GM19043 (cell line): ENCODE results near the gene RNF115.

ENCODE experiments used
- ATAC-seq: cut with Tn5 transposase; IDR thresholded peaks from one replicate; pipeline ENCODE4 v1.9.1; 2021; ENCODE audit warnings: low read depth; ENCODE audit not compliant: unreplicated experiment

The RNF115 gene

DNA sequence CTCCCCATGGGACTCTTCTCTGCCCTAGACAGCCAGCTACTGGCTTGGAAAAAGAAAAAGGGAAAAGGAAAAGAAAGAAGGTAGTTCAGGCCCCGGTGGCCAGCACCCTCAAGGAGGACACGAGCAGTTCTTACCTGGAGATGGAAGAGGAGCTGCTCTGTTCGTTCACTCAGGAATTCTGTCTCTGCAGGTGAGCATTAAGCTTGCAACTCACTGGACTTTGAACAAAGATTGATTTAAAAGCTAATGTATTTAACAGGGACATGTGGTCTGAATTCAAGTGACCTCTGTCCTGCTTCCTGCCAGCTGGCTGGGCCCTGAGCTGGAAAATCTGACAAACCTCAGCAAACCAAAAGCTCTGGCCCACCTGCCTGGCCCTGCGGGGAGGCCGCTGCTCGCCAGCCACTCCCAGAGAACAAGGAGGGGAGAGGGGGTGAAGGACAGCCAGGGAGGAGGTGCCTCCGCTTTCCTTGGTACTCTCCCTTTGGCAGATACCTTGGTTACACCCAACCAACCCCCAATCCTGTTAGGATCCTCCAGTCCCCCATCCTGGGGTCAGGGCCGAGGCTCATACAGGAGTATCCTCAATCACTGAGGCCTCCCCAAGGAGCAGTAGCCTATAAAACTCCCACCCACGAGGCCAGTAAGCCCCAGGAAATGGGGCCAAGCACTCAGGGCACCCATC lies 116.6 kb downstream of the RNF115 start, which contains the start of gene PDZK1:
PDZK1 (minus strand) TSS at position 186 of the 685 bp plus-strand sequence. CDS start 19,347 bp downstream, outside the sequence.
- no peak for ATAC-seq

DNA sequence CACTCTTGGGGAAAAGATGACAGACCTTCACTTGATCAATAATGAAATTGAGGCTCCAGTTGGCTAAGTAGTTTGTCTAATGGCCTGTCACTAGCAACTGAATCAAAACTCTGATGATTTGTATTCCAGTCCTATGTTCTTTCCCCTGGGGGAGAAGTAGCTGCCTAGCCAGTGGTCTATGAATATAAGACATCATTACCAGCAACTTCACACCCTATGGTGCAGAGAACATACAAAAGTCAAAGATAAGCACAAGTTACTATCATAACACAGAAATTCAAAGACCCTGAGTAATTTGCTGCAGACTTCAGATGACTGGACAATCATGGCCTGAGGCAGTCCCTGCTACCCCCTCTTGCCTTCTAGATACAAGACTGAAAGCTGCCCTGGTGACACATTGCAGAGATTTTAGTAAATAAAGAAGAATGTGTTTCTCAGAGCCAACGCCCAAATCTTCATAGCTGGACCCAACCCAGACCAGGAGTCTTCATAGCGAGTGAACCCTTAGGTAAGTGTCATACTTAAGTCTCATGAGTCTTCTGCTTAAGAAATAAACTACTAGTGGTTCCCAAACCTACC lies 117.7 kb downstream of the RNF115 start:
- no peak for ATAC-seq

DNA sequence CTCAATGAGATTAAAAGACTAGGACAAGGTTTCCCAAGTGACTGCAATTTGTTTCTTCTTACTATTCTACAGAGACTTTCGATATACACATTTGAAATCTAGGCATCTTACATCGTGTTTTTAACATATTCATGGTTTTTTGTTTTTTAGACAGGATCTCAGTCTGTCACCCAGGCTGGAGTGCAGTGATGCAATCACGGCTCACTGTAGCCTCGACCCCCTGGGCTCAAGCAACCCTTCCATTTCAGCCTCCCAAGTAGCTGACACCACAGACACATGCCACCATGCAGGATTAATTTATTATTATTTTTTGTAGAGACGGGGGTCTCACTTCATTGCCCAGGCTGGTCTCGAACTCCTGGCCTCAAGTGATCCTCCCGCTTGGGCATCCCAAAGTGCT lies 118.3 kb downstream of the RNF115 start:
- no peak for ATAC-seq

DNA sequence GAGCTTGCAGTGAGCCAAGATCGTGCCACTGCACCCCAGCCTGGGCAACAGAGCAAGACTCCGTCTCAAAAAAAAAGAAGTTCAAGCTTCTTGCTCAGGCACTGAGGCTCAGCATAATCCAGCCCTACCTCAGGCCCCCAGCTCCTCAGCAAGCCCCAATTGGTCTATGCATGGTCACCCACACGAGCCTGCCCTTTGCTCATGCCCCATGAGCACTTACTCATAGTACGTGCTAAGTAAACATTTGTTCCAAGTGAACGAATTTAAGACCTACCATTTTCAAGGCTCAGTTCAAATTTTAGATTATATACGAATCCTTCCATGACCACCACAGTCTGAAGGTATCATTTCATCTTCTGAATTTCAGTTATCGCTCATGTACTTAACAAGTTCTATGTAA lies 121.1 kb downstream of the RNF115 start:
- ATAC-seq: no peak

DNA sequence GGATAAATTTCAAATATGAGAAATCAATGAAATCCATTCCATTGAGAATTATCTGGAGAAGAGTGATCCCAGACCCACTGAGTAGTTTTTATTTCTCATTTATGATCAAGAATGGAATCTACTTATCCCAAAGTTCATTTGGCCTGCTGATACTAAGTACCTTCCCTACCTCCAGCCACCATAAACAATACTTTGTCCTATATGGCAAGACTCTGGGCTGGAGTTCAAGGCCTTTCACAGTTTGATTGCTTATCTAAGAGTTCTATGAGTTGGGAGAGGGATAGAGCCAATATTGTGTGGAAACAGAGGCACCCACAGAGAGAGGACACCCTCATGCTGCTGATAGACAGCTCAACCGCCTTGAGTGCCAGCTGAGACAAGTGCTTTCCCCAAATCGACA lies 121.8 kb downstream of the RNF115 start:
- ATAC-seq: no peak

DNA sequence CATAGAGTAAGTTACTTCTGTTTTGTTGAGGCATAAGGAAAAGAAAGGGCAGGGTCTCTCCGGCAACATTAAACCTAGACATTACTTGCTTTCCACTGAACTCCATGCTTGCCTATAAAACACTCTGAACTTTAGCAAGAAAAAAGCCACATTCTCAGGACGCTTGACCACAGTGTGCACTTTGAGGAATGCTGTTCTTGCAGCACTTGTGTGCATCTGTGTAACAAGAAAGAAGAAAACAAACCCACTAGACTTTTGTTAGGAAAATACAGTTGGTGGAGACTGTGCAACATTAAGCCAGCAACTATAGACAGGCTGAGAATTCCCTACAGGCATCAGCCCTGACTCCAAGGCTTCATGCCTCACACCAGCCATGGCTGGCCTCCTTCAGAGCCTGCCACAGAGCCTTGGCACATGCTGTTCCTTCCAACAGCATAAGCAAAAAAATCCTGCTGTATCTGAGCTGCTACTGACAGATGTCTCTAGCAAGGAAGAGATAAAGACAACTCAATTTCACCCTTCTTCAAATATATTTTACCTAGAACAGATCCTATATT lies 122.5 kb downstream of the RNF115 start:
- ATAC-seq: no peak

DNA sequence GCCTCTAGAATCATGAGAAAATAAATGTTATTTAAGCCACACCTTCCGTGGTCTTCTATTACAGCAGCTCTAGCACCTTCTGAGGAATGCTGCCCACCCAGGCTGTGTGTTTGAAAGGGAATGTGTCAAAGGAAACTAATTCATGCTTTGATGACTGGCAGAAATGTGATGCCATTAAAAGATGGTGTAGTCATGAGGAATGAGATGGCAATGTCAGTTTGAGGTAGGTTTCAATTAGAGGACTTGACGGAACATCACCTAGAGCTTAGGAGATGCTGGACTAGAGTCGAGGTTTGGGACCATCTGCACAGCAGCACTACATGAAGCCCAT lies 127.3 kb downstream of the RNF115 start:
- ATAC-seq: no peak

DNA sequence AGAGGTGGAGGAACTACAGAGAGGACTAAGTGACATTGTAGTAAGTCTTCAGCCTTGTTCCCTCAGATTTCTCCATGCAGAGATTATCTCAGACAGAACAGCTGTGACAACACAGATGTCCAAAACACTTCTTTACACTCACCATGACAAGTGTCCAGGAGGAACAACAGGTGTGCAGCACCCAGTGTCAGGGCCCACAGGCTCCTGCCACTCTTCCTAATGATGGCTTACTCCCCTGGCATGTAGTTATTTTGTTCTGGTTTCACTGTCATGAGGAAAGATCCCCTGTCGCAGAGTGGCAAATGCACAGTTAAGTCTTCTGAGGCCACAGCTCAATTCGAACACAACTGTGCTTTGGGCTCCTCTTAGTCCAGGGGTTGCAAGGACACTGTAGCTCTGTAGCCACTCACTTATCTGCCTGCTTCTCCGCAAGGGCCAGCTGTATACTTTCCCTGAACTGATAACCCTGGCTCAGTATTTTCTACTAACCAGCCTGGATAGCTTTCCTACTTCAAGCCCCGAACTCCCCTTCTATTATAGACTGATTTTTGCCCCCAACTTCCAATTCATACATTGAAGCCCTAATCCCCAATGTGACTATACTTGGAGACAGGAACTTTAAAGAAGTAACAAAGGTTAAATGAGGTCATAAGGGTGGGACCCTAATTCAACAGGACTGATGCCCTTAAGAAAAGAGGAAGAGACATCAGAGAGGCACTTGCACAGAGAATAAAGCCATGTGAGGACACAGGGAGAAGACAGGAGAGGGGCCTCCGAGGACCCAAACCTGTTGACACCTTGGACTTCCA lies 127.9 kb downstream of the RNF115 start:
- ATAC-seq: no peak

DNA sequence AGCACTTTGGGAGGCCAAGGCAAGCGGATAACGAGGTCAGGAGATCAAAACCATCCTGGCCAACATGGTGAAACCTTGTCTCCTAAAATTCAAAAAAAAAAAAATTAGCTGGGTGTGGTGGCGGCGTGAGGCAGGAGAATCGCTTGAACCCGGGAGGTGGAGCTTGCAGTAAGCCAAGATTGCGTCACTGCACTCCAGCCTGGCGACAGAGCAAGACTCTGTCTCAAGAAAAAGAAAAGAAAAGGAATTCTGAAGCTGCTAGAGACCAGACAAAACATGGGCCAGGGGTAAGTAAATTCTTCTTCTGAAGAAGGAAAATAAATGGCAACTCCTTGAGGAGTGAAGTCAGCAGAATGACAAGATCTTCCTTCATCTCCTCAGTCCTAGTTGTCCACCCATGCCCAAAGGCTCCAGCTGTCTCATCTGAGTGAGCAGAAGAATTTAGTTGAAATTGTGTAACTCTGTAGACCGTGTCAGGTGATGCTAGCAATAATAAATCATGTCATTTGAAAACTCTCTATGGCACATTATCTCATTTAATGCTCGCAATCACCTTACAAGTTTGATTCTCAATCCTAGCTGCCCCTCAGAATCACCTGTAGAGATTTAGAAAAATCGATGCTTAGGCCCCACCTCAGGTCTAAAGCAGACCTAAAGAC lies 131.0 kb downstream of the RNF115 start:
- no peak for ATAC-seq

DNA sequence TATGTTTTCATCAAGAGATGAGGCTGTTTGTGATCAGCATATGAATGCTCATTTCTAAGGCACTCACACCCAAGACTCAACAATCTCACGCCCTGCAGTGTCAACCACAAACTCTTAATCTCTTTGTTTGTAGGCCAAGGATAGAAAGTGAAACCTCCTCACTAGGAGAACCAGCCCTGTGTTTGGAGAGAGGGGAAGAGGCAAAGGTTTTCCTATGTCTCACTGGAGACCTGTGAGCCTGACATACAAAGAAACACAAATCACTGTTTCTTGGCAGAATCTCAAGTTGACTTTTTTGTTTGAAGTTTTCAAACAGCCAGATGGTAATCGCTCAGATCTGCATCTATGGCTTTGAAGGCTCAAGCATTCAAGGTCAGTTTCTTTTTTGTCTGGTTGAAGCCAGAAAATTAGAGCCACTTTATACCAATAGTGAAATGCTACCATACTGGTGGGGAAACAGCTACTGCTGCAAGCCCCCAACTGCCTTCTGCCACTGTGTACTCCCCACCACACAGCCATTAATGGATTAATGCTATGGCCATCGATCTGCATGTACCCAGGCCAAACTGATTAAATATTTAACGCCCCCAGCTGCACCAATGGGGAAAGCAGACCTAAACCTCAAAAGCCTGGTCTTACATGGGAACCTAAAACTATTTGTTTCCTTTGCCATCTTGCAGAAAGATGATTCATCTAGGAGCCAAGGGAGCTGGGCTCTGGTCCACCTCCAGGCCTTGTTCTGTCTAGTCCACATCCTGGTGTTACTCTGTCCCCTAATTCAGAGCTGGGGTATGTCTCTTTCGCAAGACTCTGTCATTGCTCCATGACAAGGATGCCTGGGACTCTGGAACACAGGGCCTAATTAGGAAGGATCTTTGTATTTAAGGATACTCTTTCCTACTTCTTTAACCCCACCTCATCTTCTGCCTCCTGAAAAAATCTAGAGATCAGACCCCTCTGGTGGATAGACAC lies 133.0 kb downstream of the RNF115 start:
- peak; percentile 84 for ATAC-seq

DNA sequence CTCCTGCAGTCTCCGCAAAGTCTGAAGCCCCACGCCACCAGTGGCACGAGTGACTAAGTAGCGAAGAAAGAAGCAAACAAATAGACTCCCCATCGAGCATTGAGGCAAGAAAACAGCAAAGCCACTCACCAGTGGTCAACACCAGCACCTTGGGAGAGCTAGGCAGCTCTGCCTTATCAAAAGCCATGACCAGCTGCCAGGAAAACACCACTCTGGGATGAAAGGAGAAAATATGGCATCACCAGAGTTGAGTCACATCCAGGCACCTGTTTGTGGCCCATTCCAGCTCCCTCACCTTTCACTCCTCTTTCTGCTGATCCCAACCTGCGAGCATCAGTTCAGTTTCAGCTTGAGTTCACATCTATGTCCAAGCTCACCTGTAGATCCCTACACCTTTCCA lies 134.0 kb downstream of the RNF115 start:
- ATAC-seq: no peak

DNA sequence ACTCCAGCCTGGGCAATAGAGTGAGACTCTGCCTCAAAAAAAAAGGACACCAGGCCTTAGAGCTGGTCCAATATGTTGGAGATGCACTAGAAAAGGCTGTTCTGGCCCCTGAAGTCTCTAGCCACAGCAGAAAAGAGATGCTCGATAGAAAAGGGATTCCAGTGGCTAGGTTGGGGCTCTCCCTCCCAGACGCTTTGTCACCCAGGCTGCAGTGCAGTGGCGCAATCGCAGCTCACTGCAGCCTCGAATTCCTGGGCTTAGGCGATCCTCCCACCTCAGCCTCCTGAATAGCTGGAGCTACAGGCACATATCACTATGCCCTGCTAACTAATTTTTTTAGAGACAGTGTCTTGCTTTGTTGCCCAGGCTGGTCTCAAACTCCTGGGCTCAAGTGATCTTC lies 135.0 kb downstream of the RNF115 start:
- ATAC-seq: no peak
